HepG2 (cell line): ENCODE measurements around the gene EDAR. TPM values are rescaled to one million over a fixed set of nuclear protein-coding genes. Genes with fewer than 3 reads are reported as not detected.

Experiments
- ATAC-seq: fragments of 200-7000 bp; cut with Tn5 transposase; 3 replicates; pipeline ENCODE4 v1.9.1; 2020; ENCODE audit warnings: mild to moderate bottlenecking, moderate library complexity
- BruUV-seq: library from RNA; stranded (reverse); fragments of 400-500 nt; replicated peaks from 2 replicates; lab custom pipeline; 2021; lab: Mats Ljungman, UMichigan
- CTCF ChIA-PET: fragments of 300-600 bp; formaldehyde crosslinking; extraction: SDS; loops from one replicate; lab custom pipeline; 2021; ENCODE audit warnings: low total read pairs, inconsistent platforms, low intra/inter-chr PET ratio; lab: Yijun Ruan, JAX
- POLR2A ChIA-PET: fragments of 350-600 bp; sonication (Branson Sonifier 250); formaldehyde crosslinking; loops from one replicate; lab custom pipeline; 2020; ENCODE audit warnings: antibody characterized with exemption, inconsistent platforms; lab: Yijun Ruan, JAX
- DNase-seq: peaks from one replicate; pipeline ENCODE4 v3.0.0-alpha.2; 2015; ENCODE audit warnings: low spot score
- FAIRE-seq: peaks from 3 replicates; lab custom pipeline; 2011; peaks lifted over from hg19 to GRCh38; lab: Jason Lieb, UNC
- H2AFZ ChIP-seq: one replicate; pipeline ENCODE4 v1.6.1; 2011; ENCODE audit warnings: low read length, inconsistent platforms
- H3K27ac ChIP-seq: fragments of 300-600 bp; 3 replicates; pipeline ENCODE4 v1.8.0; 2011; ENCODE audit warnings: mixed run types, mild to moderate bottlenecking, mixed read lengths, low read length, inconsistent platforms; ENCODE audit not compliant: insufficient read depth; ENCODE audit errors: extremely low read length
- H3K27me3 ChIP-seq, 2 experiments: fragments of 200-600 bp in 1 of 2; 2 replicates in 1 of 2; 3 replicates in 1 of 2; pipeline versions ENCODE4 v1.6.0 to v1.8.0; 2011; ENCODE audit warnings: low read length in 2 of 2, mild to moderate bottlenecking in 2 of 2, moderate library complexity in 2 of 2, inconsistent platforms in 1 of 2; ENCODE audit not compliant: insufficient read depth in 2 of 2, control insufficient read depth in 1 of 2
- H3K36me3 ChIP-seq, 2 experiments: fragments of 200-600 bp in 1 of 2; replicated peaks in 1 of 2; 2 replicates in 1 of 2; 3 replicates in 1 of 2; pipeline versions ENCODE4 v1.5.1 to v1.8.0; 2011; ENCODE audit warnings: low read length in 2 of 2, inconsistent platforms in 1 of 2; ENCODE audit not compliant: insufficient read depth in 2 of 2, control insufficient read depth in 1 of 2
- H3K4me1 ChIP-seq: 2 replicates; pipeline ENCODE4 v1.5.1; 2012; ENCODE audit warnings: low read length, inconsistent platforms; ENCODE audit not compliant: insufficient read depth
- H3K4me2 ChIP-seq: 2 replicates; pipeline ENCODE4 v1.6.0; 2011; ENCODE audit warnings: low read depth, low read length, inconsistent platforms
- H3K4me3 ChIP-seq, 3 experiments: fragments of 200-600 bp in 1 of 3; sonication (generic), shearing (Covaris generic) in 1 of 3; replicated peaks in 1 of 3; 2 replicates each; pipeline ENCODE4 v1.5.1; 2011 to 2016; ENCODE audit warnings: low read length in 3 of 3, inconsistent platforms in 2 of 3, low read depth in 2 of 3, mild to moderate bottlenecking in 2 of 3, control low read depth in 1 of 3, mixed read lengths in 1 of 3; ENCODE audit not compliant: insufficient read depth in 1 of 3
- H3K79me2 ChIP-seq: one replicate; pipeline ENCODE4 v1.6.1; 2011; ENCODE audit warnings: low read length, inconsistent platforms; ENCODE audit not compliant: insufficient read depth
- H3K9ac ChIP-seq: 2 replicates; pipeline ENCODE4 v1.6.0; 2011; ENCODE audit warnings: mild to moderate bottlenecking, low read depth, low read length, inconsistent platforms; ENCODE audit not compliant: insufficient read depth
- H3K9me3 ChIP-seq: 2 replicates; pipeline ENCODE4 v1.5.1; 2012; ENCODE audit warnings: mild to moderate bottlenecking, low read length
- H4K20me1 ChIP-seq: 2 replicates; pipeline ENCODE4 v1.6.0; 2011; ENCODE audit warnings: inconsistent platforms, mild to moderate bottlenecking, low read length, moderate library complexity; ENCODE audit not compliant: insufficient read depth
- ASH2L ChIP-seq: fragments of 300-600, 200-600 bp; sonication (generic); IDR thresholded peaks from 2 replicates; pipeline ENCODE4 v1.7.0; 2017; ENCODE audit warnings: low read depth, mild to moderate bottlenecking, moderate library complexity, mixed read lengths, low read length; ENCODE audit not compliant: insufficient read length
- HOXA7 ChIP-seq: sonication (generic); formaldehyde crosslinking; IDR thresholded peaks from 2 replicates; pipeline ENCODE4 v1.8.1; 2022; ENCODE audit warnings: mild to moderate bottlenecking, missing genetic modification reagents, moderate library complexity
- IRF1 ChIP-seq: sonication (generic); formaldehyde crosslinking; IDR thresholded peaks from 2 replicates; pipeline ENCODE4 v1.4.0; 2020; ENCODE audit warnings: low read depth, mild to moderate bottlenecking, missing genetic modification reagents
- KMT2B ChIP-seq: IDR thresholded peaks from 2 replicates; pipeline ENCODE4 v1.6.1; 2016; ENCODE audit warnings: missing genetic modification reagents, missing compliant biosample characterization
- ONECUT2 ChIP-seq: sonication (generic); formaldehyde crosslinking; IDR thresholded peaks from 2 replicates; pipeline ENCODE4 v1.4.0; 2020; ENCODE audit warnings: missing genetic modification reagents
- PITX1 ChIP-seq: sonication (generic); formaldehyde crosslinking; IDR thresholded peaks from 2 replicates; pipeline ENCODE4 v1.5.1; 2020; ENCODE audit warnings: mild to moderate bottlenecking, missing genetic modification reagents
- REXO4 ChIP-seq: sonication (generic); formaldehyde crosslinking; IDR thresholded peaks from 2 replicates; pipeline ENCODE4 v1.8.0; 2022; ENCODE audit warnings: missing genetic modification reagents, mild to moderate bottlenecking, borderline replicate concordance
- ZFAT ChIP-seq: sonication (generic); formaldehyde crosslinking; conservative IDR thresholded peaks from 2 replicates; pipeline ENCODE4 v1.8.1; 2023; ENCODE audit warnings: missing genetic modification reagents, inconsistent platforms
- ZNF232 ChIP-seq: sonication (generic); formaldehyde crosslinking; IDR thresholded peaks from 2 replicates; pipeline ENCODE4 v1.4.0; 2020; ENCODE audit warnings: missing genetic modification reagents, borderline replicate concordance
- ZNF329 ChIP-seq: sonication (generic); formaldehyde crosslinking; IDR thresholded peaks from 2 replicates; pipeline ENCODE4 v1.9.0; 2021; ENCODE audit warnings: low read depth, mild to moderate bottlenecking, missing genetic modification reagents
- ZNF503 ChIP-seq: sonication (generic); formaldehyde crosslinking; IDR thresholded peaks from 2 replicates; pipeline ENCODE4 v1.4.0; 2020; ENCODE audit warnings: missing genetic modification reagents
- ZNF512 ChIP-seq: sonication (generic); formaldehyde crosslinking; IDR thresholded peaks from 2 replicates; pipeline ENCODE4 v1.4.0; 2020; ENCODE audit warnings: mild to moderate bottlenecking, missing genetic modification reagents
- ZNF558 ChIP-seq: sonication (generic); formaldehyde crosslinking; IDR thresholded peaks from 2 replicates; pipeline ENCODE4 v1.9.0; 2022; ENCODE audit warnings: mild to moderate bottlenecking, missing genetic modification reagents, borderline replicate concordance
- ZNF678 ChIP-seq: sonication (generic); formaldehyde crosslinking; IDR thresholded peaks from 2 replicates; pipeline ENCODE4 v1.4.0; 2020; ENCODE audit warnings: mild to moderate bottlenecking, missing genetic modification reagents
- WGBS: methylation state at CpG from one replicate; pipeline ENCODE4 v1.1.6; 2017; ENCODE audit warnings: low lambda C conversion rate; 5-methylcytosine and 5-hydroxymethylcytosine counted together
- in situ Hi-C: cut with HindIII; loops from 2 replicates; pipeline ENCODE4 v1.10.0; 2017; ENCODE audit warnings: low pct_unique_long_range_greater_than_20kb; ENCODE audit not compliant: extremely low pct_ligation_motif_present
- intact Hi-C: fragments of 100-400 bp; cut with micrococcal nuclease; formaldehyde crosslinking; loops from one replicate; pipeline ENCODE4 v1.10.0; 2022; ENCODE audit not compliant: unreplicated experiment
- polyA plus RNA-seq, 8 experiments: library from polyadenylated mRNA; depleted of rRNA in 3 of 8; stranded (reverse) in 7 of 8; unstranded in 1 of 8; fragments of >200 nt; fragmentation: Illumina TruSeq in 4 of 8; extraction: Trizol in 4 of 8; gene quantifications; 2 replicates each; pipeline versions ENCODE4 v1.2.1 to v1.2.3, GENCODE V29; 2011 to 2016; ENCODE audit warnings: low read depth in 4 of 8, missing spikeins in 1 of 8, mixed read lengths in 1 of 8; ENCODE audit not compliant: insufficient read depth in 1 of 8
- total RNA-seq, 5 experiments: library from RNA; depleted of rRNA; stranded (reverse); fragments of >200 nt; fragmentation: Illumina TruSeq; extraction: Trizol; gene quantifications; 2 replicates each; pipeline ENCODE4 v1.2.3, GENCODE V29; 2016; ENCODE audit warnings: low read depth in 1 of 5
- TF ChIP-seq, protein P1 (sequence below), 2 experiments: sonication (generic) in 1 of 2; formaldehyde crosslinking in 1 of 2; IDR thresholded peaks; 2 replicates each; pipeline versions ENCODE4 v1.4.0 to v1.6.1; 2018 to 2020; ENCODE audit warnings: missing genetic modification reagents in 2 of 2, borderline replicate concordance in 1 of 2, low read depth in 1 of 2, mild to moderate bottlenecking in 1 of 2, missing biosample characterization in 1 of 2
- TF ChIP-seq, protein P2 (sequence below): sonication (generic); formaldehyde crosslinking; IDR thresholded peaks from 2 replicates; pipeline ENCODE4 v1.4.0; 2020; ENCODE audit warnings: missing genetic modification reagents

The EDAR gene
- total and polyA plus RNA-seq, 2 of the 13 experiments (the other 11 are each of a cell fraction or from before 2014, with no cell fraction given), result not detected

DNA sequence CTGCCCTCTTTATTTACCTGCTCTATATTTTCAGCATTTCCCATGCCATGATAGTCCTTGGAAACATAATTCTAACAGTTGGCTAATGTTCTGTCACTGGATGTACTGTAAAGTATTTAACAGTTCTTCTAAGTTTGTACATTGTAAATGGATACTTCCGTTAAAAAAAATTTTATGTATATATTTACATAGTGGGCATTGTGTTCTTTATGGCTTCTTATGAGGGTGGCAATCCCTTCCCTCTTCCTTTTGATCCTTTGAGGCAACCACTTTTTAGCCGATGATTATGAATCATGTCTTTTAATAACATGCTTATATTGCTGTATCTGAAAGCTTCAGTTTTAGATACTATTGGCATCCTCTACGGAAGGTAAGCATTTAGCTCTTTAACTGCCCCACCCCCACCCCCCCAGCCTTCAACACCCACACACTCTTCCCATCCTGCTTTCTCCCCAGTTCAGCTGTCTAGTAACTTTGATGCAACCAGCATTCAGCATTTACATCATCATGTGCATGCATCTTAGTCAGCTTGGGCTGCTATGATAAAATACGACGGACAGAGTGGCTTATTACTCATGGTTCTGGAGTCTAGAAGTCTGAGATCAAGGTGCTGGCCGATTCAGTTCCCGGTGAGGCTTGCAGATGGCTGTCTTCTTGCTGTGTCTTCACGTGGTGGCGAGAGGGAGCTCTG lies 21.0 kb upstream of the EDAR start:
- peaks cover 12% of the 10 kb centered on the region for H3K4me1 ChIP-seq
- no peak overlapping the region for H3K9ac ChIP-seq
- no peak overlapping the region for H3K4me2 ChIP-seq
- in situ Hi-C loops (no loop called here), intact Hi-C loops (no loop called here)
- no peaks in the 10 kb centered on the region for H3K79me2 ChIP-seq
- no TSS peak for BruUV-seq
- POLR2A ChIA-PET, result no interaction called here
- DNase-seq (no peak), ATAC-seq (no peak), FAIRE-seq (no peak)
- H3K27me3 ChIP-seq, result no peaks in the 10 kb centered on the region
- H3K36me3 ChIP-seq, result no peaks in the 10 kb centered on the region
- no peaks in the 10 kb centered on the region for H4K20me1 ChIP-seq
- CTCF ChIA-PET, result no interaction called here
- no peak overlapping the region for H3K27ac ChIP-seq
- WGBS, result 49% methylated on average over 9 of the region's 9 CpGs
- H3K9me3 ChIP-seq, result no peaks in the 10 kb centered on the region
- no peak overlapping the region for H2AFZ ChIP-seq
- H3K4me3 ChIP-seq, result no peak overlapping the region
- TF ChIP-seq ONECUT2 (no peak), IRF1 (CRISPR knock-in tag) (no peak), KMT2B (CRISPR knock-in tag) (no peak), ASH2L (no peak), HOXA7 (CRISPR knock-in tag) (no peak), ZNF329 (no peak), PITX1 (CRISPR knock-in tag) (no peak), ZNF678 (CRISPR knock-in tag) (no peak), ZNF512 (CRISPR knock-in tag) (no peak), ZNF232 (CRISPR knock-in tag) (no peak), ZFAT (CRISPR knock-in tag) (no peak), ZNF558 (CRISPR knock-in tag) (no peak), REXO4 (CRISPR knock-in tag) (no peak), ZNF503 (CRISPR knock-in tag) (no peak)
- TF ChIP-seq, protein P1, sequence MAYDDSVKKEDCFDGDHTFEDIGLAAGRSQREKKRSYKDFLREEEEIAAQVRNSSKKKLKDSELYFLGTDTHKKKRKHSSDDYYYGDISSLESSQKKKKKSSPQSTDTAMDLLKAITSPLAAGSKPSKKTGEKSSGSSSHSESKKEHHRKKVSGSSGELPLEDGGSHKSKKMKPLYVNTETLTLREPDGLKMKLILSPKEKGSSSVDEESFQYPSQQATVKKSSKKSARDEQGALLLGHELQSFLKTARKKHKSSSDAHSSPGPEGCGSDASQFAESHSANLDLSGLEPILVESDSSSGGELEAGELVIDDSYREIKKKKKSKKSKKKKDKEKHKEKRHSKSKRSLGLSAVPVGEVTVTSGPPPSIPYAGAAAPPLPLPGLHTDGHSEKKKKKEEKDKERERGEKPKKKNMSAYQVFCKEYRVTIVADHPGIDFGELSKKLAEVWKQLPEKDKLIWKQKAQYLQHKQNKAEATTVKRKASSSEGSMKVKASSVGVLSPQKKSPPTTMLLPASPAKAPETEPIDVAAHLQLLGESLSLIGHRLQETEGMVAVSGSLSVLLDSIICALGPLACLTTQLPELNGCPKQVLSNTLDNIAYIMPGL (CRISPR knock-in tag; IDR thresholded peaks at IDR 0.05; ENCODE audit: borderline replicate concordance in 1 of 2, low read depth in 1 of 2), result no peak
- TF ChIP-seq, protein P2, sequence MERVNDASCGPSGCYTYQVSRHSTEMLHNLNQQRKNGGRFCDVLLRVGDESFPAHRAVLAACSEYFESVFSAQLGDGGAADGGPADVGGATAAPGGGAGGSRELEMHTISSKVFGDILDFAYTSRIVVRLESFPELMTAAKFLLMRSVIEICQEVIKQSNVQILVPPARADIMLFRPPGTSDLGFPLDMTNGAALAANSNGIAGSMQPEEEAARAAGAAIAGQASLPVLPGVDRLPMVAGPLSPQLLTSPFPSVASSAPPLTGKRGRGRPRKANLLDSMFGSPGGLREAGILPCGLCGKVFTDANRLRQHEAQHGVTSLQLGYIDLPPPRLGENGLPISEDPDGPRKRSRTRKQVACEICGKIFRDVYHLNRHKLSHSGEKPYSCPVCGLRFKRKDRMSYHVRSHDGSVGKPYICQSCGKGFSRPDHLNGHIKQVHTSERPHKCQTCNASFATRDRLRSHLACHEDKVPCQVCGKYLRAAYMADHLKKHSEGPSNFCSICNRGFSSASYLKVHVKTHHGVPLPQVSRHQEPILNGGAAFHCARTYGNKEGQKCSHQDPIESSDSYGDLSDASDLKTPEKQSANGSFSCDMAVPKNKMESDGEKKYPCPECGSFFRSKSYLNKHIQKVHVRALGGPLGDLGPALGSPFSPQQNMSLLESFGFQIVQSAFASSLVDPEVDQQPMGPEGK (CRISPR knock-in tag), result no peak
